ENCODE measurements around the gene ATP2A3. TPM values are rescaled to one million over a fixed set of nuclear protein-coding genes. Genes with fewer than 3 reads are reported as not detected.

ATP2A3 gene
- total and polyA plus RNA-seq, 2 experiments from 2014 or later, result 4.2 to 6.9 TPM

DNA sequence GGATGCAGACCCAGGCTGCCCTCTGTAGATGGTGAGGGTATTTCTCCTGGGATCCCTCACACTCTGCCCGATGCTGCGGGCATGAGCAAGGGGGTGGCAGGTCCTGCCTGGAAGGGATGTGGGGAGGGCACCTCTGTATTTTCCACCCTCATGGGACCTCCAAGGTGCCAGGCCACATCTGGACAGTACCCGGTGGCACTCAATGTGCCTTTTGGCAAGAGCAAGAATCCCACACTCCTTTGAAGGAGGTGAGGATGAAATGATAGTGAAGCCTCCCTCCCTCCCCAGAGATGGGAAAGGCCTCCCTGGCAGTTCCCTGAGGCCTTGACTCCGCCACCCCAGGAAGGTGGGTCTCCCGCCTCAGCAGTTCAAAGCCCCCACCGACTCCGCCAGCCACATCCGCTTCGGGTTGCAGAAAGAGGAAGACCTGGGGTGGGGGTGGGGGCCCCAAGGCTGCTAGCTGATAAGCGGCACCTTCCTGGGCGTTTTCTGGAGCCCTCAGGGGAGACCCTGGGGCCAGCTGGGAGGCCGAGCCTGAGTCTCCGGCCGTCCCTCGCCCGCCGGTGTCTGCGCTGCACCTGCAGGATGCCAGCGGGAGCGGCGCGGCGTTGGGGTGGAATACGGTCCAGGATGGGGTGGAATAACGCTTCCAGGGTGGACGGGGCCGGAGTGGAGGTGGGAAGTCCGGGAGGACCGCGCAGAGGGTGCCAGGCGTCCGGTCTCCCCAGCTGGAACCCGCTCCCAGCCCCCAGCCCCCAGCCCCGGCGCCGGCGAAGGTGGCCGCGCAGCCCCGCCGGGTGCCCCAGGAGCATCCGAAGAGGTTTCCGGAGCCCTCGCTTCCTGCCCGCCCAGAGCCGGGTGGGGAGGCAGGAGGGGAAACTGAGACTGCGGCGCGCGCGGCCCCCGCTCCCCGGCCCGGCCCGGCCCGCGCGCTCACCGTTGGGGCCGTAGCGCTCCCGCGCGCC lies 718 bp downstream of the ATP2A3 start:
- Histone ChIP-seq H3K4me3 (no peak overlapping the region), H3K27me3 (peaks cover 43% of the 10 kb centered on the region)
- TF ChIP-seq, protein P1, sequence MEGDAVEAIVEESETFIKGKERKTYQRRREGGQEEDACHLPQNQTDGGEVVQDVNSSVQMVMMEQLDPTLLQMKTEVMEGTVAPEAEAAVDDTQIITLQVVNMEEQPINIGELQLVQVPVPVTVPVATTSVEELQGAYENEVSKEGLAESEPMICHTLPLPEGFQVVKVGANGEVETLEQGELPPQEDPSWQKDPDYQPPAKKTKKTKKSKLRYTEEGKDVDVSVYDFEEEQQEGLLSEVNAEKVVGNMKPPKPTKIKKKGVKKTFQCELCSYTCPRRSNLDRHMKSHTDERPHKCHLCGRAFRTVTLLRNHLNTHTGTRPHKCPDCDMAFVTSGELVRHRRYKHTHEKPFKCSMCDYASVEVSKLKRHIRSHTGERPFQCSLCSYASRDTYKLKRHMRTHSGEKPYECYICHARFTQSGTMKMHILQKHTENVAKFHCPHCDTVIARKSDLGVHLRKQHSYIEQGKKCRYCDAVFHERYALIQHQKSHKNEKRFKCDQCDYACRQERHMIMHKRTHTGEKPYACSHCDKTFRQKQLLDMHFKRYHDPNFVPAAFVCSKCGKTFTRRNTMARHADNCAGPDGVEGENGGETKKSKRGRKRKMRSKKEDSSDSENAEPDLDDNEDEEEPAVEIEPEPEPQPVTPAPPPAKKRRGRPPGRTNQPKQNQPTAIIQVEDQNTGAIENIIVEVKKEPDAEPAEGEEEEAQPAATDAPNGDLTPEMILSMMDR (IDR thresholded peaks at IDR 0.05; ENCODE audit: low read depth, low read length), result no peak

DNA sequence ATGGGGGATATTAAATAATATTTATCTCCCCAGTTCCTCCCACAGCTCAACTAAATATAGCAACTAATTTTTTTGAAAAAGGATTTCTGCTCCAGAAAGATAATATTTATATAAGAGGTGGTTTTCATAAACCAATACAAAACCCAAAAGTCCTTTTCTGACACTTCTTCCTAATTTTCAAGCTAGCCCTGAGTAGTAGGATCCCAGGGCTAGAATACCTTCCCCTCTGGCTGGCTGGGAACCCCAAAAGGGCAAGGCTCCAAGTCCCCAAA lies 1.3 kb downstream of the ATP2A3 start:
- Histone ChIP-seq H3K9me3 (ENCODE audit: low read depth) (no peaks in the 10 kb centered on the region), H3K27me3 (peaks cover 43% of the 10 kb centered on the region), H3K4me3 (no peak overlapping the region), H3K27ac (no peak overlapping the region), H3K36me3 (no peaks in the 10 kb centered on the region), H3K4me1 (ENCODE audit: low read depth) (peaks cover 15% of the 10 kb centered on the region)
- no peak for DNase-seq (ENCODE audit: low read depth in 1 of 2, low spot score in 1 of 2)
- TF ChIP-seq, protein P1 (IDR thresholded peaks at IDR 0.05; ENCODE audit: low read depth, low read length), result no peak

More for the DNA sequence above, 718 bp downstream of the ATP2A3 start:
- DNase-seq (ENCODE audit: low read depth in 1 of 2, low spot score in 1 of 2), result peak in 1 of 2 donors; percentile 21
- Histone ChIP-seq H3K4me1 (ENCODE audit: low read depth) (peaks cover 15% of the 10 kb centered on the region), H3K27ac (no peak overlapping the region), H3K36me3 (no peaks in the 10 kb centered on the region), H3K9me3 (ENCODE audit: low read depth) (no peaks in the 10 kb centered on the region)

DNA sequence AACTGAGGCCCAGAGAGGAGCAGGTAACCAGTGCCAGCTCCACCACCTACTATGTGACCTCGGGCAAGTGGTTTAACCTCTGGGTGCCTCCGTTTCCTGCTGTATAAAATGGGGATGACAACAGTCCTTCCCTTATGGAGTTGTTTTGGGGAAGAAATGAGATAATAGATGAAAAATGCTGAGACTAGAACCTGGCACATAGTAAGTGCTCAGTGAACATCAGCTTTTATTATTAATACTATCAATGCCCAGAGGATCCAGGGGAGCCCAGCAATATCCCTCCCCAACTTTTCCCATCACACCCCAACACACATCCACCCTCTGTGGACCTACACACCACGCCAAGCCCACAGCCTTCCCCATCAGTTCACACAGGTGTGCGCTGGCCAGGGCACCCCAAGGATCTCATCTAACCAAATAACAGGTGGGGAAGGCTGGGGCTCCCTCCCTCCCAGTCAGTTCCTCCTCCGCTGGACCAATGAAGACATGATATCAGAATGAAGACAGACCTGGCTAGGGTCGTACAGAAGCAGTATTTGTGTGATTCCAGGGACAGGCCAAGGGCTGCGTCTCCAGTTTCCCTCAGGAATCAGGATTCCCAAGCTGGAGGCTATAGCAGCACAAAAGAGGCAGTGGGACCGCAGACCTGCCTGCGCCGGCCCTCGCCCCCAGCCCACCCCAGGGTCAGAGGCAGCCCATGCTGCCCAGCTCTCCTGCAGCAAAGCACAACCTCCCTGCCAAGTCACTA lies 1.8 kb downstream of the ATP2A3 start:
- DNase-seq (ENCODE audit: low read depth in 1 of 2, low spot score in 1 of 2), result no peak
- H3K36me3 ChIP-seq, result no peaks in the 10 kb centered on the region
- no peak overlapping the region for H3K27ac ChIP-seq
- no peaks in the 10 kb centered on the region for H3K9me3 ChIP-seq (ENCODE audit: low read depth)
- TF ChIP-seq, protein P1 (IDR thresholded peaks at IDR 0.05; ENCODE audit: low read depth, low read length), result no peak
- H3K4me3 ChIP-seq, result no peak overlapping the region
- peaks cover 43% of the 10 kb centered on the region for H3K27me3 ChIP-seq
- peaks cover 15% of the 10 kb centered on the region for H3K4me1 ChIP-seq (ENCODE audit: low read depth)

DNA sequence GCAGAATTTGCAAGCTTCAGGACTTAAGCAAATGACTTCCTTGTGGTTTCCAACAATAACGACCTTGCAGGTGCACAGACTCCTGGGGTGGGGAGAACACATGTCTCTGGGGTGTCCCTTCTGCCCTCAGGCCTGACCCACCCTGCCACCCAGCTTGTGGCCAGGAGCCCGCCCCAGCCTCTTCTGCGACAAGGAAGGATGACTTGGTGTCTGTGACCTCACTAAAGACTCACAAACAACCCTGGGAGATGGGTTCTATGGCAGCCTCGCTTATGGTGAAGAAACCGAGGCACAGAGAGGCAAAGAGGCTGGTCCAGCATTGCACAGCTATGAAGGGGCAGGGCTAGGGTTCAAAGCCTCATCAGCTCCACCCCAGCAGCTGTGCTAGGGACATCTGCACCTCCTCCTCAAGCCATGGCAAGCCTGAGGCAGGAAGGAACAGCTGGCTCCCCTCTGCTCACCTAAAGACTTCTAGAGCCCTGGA lies 2.6 kb downstream of the ATP2A3 start:
- TF ChIP-seq, protein P1 (IDR thresholded peaks at IDR 0.05; ENCODE audit: low read depth, low read length), result no peak
- Histone ChIP-seq H3K4me3 (no peak overlapping the region), H3K9me3 (ENCODE audit: low read depth) (no peaks in the 10 kb centered on the region), H3K4me1 (ENCODE audit: low read depth) (peaks cover 15% of the 10 kb centered on the region), H3K27me3 (peaks cover 43% of the 10 kb centered on the region), H3K36me3 (no peaks in the 10 kb centered on the region), H3K27ac (no peak overlapping the region)
- no peak for DNase-seq (ENCODE audit: low read depth in 1 of 2, low spot score in 1 of 2)

DNA sequence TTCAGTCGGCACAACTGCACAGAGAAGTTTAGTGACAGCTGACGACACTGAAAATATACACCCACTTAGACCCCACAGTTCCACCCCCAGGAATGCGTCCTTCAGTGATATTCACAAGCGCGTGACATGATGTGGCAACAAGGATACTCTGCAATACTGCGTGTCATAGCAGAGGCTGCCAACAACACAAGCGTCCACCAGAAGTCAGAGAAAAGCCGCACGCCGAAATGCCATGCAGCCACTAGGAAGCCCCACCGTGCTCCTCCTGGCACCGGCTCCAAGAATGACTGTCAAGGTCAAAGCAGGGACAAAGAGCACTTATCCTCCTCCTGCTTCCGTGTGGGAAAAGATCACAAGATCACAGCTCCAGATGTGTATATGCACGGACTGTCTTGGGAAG lies 3.5 kb downstream of the ATP2A3 start:
- Histone ChIP-seq H3K27ac (no peak overlapping the region), H3K36me3 (no peaks in the 10 kb centered on the region), H3K4me1 (ENCODE audit: low read depth) (peaks cover 15% of the 10 kb centered on the region), H3K9me3 (ENCODE audit: low read depth) (no peaks in the 10 kb centered on the region), H3K27me3 (peaks cover 43% of the 10 kb centered on the region), H3K4me3 (no peak overlapping the region)
- peak; percentile 43 to 59 for DNase-seq (ENCODE audit: low read depth in 1 of 2, low spot score in 1 of 2)
- TF ChIP-seq, protein P1 (IDR thresholded peaks at IDR 0.05; ENCODE audit: low read depth, low read length), result no peak
